Smooth muscle cell (in vitro differentiated cells): ENCODE data around the gene RETREG2. TPM values are rescaled to one million over a fixed set of nuclear protein-coding genes. Genes with fewer than 3 reads are reported as not detected.
A peak's percentile ranks its signal among the peaks of the same experiment; 100 is the strongest.

ENCODE experiments used
- DNase-seq: peaks from one replicate; lab custom pipeline; 2025; ENCODE audit not compliant: unreplicated experiment; lab: John Stamatoyannopoulos, UW
- H2AFZ ChIP-seq: fragments of 200-600 bp; sonication (generic); 2 replicates; pipeline ENCODE4 v1.6.0; 2016; ENCODE audit warnings: antibody characterized with exemption, low read depth, mild to moderate bottlenecking
- H3F3A ChIP-seq: fragments of 200-600 bp; sonication (generic); 2 replicates; pipeline ENCODE4 v1.6.0; 2017; ENCODE audit warnings: antibody characterized with exemption, low read depth
- H3K27ac ChIP-seq: fragments of 200-600 bp; sonication (generic); 2 replicates; pipeline ENCODE4 v1.5.1; 2016; ENCODE audit warnings: low read depth, mild to moderate bottlenecking
- H3K27me3 ChIP-seq: fragments of 200-600 bp; sonication (generic); 2 replicates; pipeline ENCODE4 v1.6.1; 2016; ENCODE audit warnings: low read depth, mild to moderate bottlenecking
- H3K36me3 ChIP-seq: fragments of 200-600 bp; sonication (generic); 2 replicates; pipeline ENCODE4 v1.5.1; 2016; ENCODE audit warnings: low read depth
- H3K4me1 ChIP-seq: fragments of 200-600 bp; sonication (generic); 2 replicates; pipeline ENCODE4 v1.5.1; 2016; ENCODE audit warnings: low read depth
- H3K4me2 ChIP-seq: fragments of 200-600 bp; sonication (generic); 2 replicates; pipeline ENCODE4 v1.6.0; 2016; ENCODE audit warnings: mild to moderate bottlenecking
- H3K4me3 ChIP-seq: fragments of 200-600 bp; sonication (generic); 2 replicates; pipeline ENCODE4 v1.5.1; 2016; ENCODE audit warnings: mild to moderate bottlenecking
- H3K79me2 ChIP-seq: fragments of 200-600 bp; sonication (generic); 2 replicates; pipeline ENCODE4 v1.6.0; 2016; ENCODE audit warnings: low read depth, mild to moderate bottlenecking
- H3K9ac ChIP-seq: fragments of 200-600 bp; sonication (generic); 2 replicates; pipeline ENCODE4 v1.6.0; 2016; ENCODE audit warnings: low read depth
- H3K9me3 ChIP-seq: fragments of 200-600 bp; sonication (generic); replicated peaks from 2 replicates; pipeline ENCODE4 v1.5.1; 2016; ENCODE audit warnings: low read depth
- H4K20me1 ChIP-seq: fragments of 200-600 bp; sonication (generic); 2 replicates; pipeline ENCODE4 v1.6.0; 2016; ENCODE audit warnings: low read depth
- CTCF ChIP-seq: fragments of 200-600 bp; sonication (generic); IDR thresholded peaks from 2 replicates; pipeline ENCODE4 v1.5.1; 2017; ENCODE audit warnings: borderline replicate concordance, mild to moderate bottlenecking, antibody characterized with exemption; ENCODE audit not compliant: insufficient read depth, poor library complexity, severe bottlenecking
- WGBS: methylation state at CpG from one replicate; pipeline ENCODE4 v1.1.7; 2016; ENCODE audit warnings: low lambda C conversion rate; 5-methylcytosine and 5-hydroxymethylcytosine counted together
- polyA plus RNA-seq: library from polyadenylated mRNA; unstranded; fragments of >200 nt; fragmentation: Nextera tagmentation; extraction: Ambion mirVana; gene quantifications from 2 replicates; pipeline ENCODE4 v1.2.1, GENCODE V29; 2016
- total RNA-seq: library from RNA; depleted of rRNA; stranded (reverse); fragments of >200 nt; gene quantifications from 2 replicates; pipeline ENCODE4 v1.2.3, GENCODE V29; 2014

The RETREG2 gene
- total and polyA plus RNA-seq, 2 experiments from 2014 or later = 48.7 to 57.2 TPM

DNA sequence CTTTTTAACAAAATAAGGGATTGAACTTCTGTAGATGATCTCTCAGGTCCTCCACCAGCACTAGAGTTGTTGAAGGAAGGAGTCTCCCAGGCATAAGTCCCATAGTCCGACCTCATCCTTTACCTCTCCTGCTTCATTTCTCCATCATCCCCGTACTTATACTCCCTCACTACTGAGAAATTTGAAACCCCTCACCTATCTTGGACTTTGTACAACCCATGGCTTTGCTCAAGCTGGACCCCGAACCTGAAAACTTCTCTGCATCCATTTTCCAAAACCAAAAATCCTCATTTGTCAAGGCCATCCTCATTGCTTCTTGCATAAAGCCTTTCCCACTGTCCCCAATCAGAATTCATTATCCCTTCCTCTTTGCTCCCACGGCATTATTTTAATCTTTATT, 17.0 kb upstream of the RETREG2 start:
- no peaks in the 10 kb centered on the region for H3K9me3 ChIP-seq
- H3K4me3 ChIP-seq = peak overlapping the region; percentile 92
- no peak overlapping the region for H3K27ac ChIP-seq
- peak overlapping the region; percentile 89 for H2AFZ ChIP-seq
- H3K79me2 ChIP-seq = no peaks in the 10 kb centered on the region
- WGBS = 68% methylated on average over 4 of the region's 4 CpGs
- TF ChIP-seq CTCF = no peak
- H3K4me2 ChIP-seq = peak overlapping the region; percentile 97
- DNase-seq = no peak
- H3K27me3 ChIP-seq = no peaks in the 10 kb centered on the region
- H3K9ac ChIP-seq = no peak overlapping the region
- no peaks in the 10 kb centered on the region for H3F3A ChIP-seq
- H3K4me1 ChIP-seq = peaks cover 4% of the 10 kb centered on the region
- no peaks in the 10 kb centered on the region for H3K36me3 ChIP-seq
- no peaks in the 10 kb centered on the region for H4K20me1 ChIP-seq

- WGBS = 84% methylated on average over 6 of the region's 6 CpGs
- H3K9me3 ChIP-seq = no peaks in the 10 kb centered on the region
- no peaks in the 10 kb centered on the region for H3K79me2 ChIP-seq
- H3K4me1 ChIP-seq = peaks cover 4% of the 10 kb centered on the region
- no peak overlapping the region for H3K4me3 ChIP-seq
- no peak for TF ChIP-seq CTCF
- H3K36me3 ChIP-seq = no peaks in the 10 kb centered on the region
- H3K9ac ChIP-seq = no peak overlapping the region
- H3F3A ChIP-seq = no peaks in the 10 kb centered on the region
- H4K20me1 ChIP-seq = no peaks in the 10 kb centered on the region
- H2AFZ ChIP-seq = no peak overlapping the region
- H3K27ac ChIP-seq = no peak overlapping the region
- no peaks in the 10 kb centered on the region for H3K27me3 ChIP-seq
- DNase-seq = no peak
- no peak overlapping the region for H3K4me2 ChIP-seq
These were observed 14.9 kb upstream of the RETREG2 start for GRCh38 chr2:219163156-219163555.

DNA sequence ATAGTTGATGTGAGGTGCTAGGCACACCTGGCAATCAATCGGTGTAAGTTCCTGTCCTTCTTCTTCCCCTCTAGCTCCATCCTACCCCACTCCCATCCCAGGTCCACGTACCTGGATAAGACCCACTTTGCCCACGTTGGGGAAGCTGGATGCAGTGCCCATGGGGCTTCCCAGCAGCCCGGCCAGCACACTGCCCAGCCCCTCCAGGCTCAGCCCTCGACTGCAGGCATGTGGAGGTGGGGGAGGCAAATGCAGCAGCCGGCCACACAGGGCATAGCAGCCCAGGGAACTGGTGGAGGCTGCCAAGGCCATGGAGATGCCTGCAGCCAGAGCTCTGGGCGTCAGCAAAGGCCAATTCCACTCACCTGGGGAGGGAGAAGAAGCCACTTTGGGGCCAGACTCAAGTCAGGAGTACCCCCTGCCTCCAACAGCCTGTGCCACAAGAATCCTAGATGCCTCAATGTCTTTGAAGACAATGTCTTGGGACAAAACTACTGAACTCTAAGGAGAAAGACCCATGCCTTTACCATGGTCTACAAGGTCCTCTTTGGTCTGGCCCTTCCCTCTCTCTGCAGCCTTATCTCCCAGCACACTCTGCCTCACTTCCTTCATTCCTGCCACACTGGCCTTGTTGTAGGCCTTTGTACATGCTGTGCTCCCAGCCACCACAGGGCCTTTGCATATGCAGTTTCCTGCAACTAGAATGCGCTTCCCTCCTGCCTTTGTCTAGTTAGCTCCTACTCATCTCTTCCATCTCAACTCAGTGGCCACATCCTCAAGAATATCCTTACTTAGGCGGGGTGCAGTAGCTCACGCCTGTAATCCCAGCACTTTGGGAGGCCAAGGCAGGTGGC, 12.8 kb upstream of the RETREG2 start:
- H3K36me3 ChIP-seq = no peaks in the 10 kb centered on the region
- no peaks in the 10 kb centered on the region for H3K9me3 ChIP-seq
- H3K4me2 ChIP-seq = no peak overlapping the region
- H3K4me3 ChIP-seq = no peak overlapping the region
- no peaks in the 10 kb centered on the region for H3K79me2 ChIP-seq
- no peaks in the 10 kb centered on the region for H3K4me1 ChIP-seq
- no peaks in the 10 kb centered on the region for H4K20me1 ChIP-seq
- H3K9ac ChIP-seq = no peak overlapping the region
- no peak overlapping the region for H2AFZ ChIP-seq
- TF ChIP-seq CTCF = no peak
- no peak overlapping the region for H3K27ac ChIP-seq
- WGBS = 87% methylated on average over 10 of the region's 10 CpGs
- no peaks in the 10 kb centered on the region for H3K27me3 ChIP-seq
- DNase-seq = no peak
- no peaks in the 10 kb centered on the region for H3F3A ChIP-seq

- Histone ChIP-seq H3K36me3 (no peaks in the 10 kb centered on the region), H3K79me2 (no peaks in the 10 kb centered on the region), H4K20me1 (no peaks in the 10 kb centered on the region), H3K4me3 (no peak overlapping the region), H3K9ac (no peak overlapping the region), H3K9me3 (no peaks in the 10 kb centered on the region), H3K4me1 (no peaks in the 10 kb centered on the region), H3K27me3 (no peaks in the 10 kb centered on the region), H3K4me2 (no peak overlapping the region), H2AFZ (no peak overlapping the region), H3K27ac (no peak overlapping the region), H3F3A (peaks cover 3% of the 10 kb centered on the region)
- DNase-seq = no peak
- WGBS = 79% methylated on average over 5 of the region's 5 CpGs
- TF ChIP-seq CTCF = no peak
These were observed 10.1 kb upstream of the RETREG2 start for GRCh38 chr2:219167997-219168396.
